HG02852 (cell line): ENCODE data around the gene CHMP1B.
A peak's percentile ranks its signal among the peaks of the same experiment; 100 is the strongest.
"Not testable (repeated sequence)": the region's sequence is repeated elsewhere in the genome, so short reads cannot be mapped to it uniquely, and the experiment has no call there.

Source experiments
- ATAC-seq: cut with Tn5 transposase; IDR thresholded peaks from one replicate; pipeline ENCODE4 v1.9.1; 2021; ENCODE audit warnings: mild to moderate bottlenecking, moderate library complexity; ENCODE audit not compliant: unreplicated experiment

Gene CHMP1B

DNA sequence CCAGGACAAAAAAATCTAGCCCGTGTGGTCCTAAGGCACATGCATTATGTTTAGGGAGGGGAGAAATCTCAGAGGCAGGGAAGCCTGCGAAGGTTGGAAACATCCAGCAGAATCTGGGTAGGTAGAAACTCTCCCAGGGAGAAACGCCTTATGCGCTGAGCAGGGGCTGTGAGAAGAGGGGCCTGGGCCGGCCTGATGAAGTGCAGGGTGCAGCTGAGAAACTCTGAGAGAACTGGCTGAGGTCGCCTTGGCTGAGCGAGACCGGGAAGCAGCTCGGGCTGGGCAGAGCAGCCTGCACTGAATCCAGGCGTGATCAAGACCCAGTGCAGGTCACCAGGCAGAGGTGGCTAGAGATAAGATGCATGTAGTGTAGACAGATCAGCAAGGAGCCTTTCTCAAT, 15.1 kb downstream of the CHMP1B start:
- no peak for ATAC-seq

DNA sequence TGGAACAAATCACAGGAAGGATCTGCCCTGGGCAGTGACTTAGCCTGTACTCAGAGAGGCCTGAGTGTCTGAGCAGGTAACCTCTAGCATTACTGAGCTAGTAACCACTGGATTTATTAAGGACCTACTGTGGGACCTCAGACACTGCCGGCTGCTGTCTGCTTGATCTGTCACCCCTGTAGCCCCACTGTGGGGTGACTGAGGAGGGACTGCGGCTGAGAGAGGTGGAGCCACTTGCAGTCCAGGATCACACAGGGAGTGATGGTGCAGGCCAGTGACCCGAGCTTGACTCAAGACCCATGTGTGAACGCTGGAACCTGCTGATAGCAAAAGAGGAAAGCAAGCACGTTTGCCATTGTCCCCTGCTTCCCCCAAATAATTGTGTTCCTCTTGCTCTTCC, 15.6 kb downstream of the CHMP1B start:
- ATAC-seq = no peak

DNA sequence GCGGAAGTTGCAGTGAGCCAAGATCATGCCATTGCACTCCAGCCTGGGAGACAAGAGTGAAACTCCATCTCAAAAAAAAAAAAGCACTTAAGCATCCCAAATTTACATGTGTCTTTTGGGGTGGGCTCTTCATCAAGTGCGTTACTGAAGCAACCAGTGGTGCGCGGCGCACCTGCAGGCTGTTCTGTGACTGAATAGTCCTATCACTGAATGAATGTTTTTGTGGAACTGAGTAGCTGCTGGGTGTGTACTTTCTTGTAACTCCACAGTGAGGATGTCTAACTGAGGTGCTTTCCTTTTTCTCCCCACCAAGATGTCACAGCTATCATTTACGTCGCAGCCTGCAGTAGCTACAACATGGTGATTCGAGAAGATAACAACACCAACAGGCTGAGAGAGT, 17.0 kb downstream of the CHMP1B start:
- no peak for ATAC-seq

DNA sequence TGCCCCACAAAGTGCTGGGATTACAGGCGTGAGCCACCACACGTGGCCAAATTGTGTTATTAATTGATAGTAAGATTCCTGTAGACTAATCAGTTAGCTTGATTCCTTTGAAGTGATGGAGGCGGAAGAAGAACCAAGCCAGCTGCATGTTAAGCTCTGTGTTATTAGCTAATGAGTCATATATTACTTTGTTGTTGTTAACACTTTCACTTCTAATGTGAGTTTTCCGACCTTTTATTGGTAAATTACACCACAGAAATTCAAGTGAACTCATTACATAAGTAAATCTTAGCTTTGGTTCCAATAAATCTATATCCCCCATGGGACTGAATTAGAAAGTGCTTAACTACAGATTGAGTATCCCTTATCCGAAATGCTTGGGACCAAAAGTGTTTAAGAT, 20.3 kb downstream of the CHMP1B start:
- no peak for ATAC-seq

DNA sequence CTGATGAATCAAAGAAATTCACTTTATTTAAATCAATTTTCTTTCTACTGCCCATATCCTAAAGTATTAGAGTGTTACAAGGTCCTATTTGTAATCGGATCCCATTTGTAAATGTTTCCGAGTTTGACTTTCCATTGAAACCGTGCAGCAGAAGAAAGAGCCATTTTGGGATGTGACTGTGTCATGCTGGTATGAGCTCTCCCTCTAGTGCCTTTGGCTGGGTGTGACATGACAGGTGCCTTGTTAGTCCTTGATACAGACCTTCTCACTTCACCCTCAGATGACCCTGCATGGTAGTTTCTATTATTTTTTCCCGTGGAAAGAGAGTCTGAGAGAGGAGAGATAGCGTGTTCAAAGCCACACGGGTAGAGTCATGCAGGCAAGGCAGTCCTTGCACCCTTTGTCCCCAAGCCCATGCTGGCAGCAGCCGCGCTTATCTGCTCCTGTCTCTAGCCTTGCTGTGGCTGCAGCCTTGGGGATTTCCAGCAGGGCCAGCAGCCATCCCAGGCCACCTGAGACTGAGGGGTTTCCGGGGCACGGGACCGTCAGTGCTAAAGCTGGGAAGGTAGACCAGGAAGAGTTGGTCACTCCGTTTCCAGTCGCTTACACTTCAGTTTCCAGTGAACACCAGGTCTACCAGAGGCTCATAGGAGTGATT, 21.4 kb downstream of the CHMP1B start:
- no peak for ATAC-seq

DNA sequence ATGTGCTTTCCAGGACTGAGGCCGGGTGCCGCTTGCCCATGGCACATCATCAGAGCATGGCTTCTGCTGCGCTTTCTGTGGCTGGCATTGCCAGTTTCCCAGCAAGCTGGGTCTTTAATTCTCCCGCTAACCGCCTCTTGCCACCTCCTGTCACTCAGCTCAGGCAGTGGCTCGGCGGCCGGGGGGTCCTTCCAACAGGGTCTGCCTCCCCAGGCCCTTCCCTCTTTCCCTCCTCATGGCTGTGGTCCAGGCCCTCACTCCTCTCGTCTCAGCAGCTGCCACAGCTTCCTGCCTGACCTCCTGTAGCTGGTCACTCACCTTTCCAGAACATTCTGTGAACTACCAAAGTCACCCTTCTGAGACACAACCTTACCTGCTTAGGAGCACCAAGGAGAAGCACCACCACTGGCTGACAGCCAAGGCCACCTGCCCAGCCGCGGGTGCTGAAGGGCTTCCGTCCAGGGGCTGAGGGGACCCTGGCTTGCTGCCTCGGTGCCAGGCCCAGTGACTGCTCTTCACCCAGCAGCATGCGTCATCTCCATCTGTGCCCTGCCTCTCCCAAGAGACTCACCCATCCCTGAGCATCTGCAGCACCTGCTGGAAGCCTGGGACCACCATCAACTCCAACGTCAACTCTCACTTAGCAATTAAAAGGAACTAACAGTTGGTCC, 22.6 kb downstream of the CHMP1B start:
- ATAC-seq = no peak

DNA sequence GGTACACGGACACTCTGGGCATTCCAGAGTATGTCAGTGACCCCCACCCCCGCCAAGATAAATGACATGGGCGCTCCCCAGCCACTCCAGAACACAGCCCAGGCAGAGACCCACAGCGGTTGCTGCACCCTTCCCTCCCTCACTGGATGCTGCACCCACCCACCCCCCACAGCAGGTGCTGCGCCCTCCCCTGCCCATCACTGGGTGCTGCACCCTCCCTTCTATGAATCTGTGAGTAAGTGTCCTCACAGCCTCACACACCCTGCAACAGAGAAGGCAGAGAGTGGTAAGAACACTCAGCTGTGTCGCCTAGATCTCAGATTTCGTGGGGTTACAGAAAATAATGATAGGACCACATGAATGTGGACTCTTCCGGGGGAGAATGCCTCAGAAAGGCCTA, 23.5 kb downstream of the CHMP1B start:
- no peak for ATAC-seq

DNA sequence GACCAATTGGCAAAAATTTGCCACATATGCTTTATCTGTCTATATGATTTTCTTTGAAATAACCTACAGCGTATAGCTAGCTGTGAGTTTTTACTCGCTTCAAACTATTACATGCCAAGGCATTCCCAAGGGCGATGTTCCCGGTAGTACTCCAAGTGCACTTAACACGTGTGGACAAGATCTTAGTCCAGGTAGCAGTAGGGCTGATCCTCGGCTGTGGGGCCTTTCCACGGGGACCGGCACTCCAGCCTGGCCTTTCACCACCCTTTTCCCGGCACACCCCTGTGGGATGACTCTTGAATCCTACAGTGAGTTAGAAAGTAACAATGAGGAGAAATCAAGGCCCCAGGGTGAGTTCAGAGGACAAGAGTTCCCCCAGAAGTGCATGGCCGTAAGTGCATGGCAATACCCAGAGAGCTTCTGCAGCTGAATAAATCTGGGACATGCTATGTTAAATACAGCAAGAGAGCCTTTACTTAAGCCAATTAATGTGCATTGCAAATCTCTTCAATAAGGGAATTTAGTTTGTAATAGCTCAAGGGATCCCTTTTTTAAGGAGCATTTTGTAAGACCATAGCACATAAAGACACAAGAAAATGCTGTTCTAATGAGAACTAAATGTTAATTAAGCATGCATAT, 26.4 kb downstream of the CHMP1B start:
- ATAC-seq = no peak

DNA sequence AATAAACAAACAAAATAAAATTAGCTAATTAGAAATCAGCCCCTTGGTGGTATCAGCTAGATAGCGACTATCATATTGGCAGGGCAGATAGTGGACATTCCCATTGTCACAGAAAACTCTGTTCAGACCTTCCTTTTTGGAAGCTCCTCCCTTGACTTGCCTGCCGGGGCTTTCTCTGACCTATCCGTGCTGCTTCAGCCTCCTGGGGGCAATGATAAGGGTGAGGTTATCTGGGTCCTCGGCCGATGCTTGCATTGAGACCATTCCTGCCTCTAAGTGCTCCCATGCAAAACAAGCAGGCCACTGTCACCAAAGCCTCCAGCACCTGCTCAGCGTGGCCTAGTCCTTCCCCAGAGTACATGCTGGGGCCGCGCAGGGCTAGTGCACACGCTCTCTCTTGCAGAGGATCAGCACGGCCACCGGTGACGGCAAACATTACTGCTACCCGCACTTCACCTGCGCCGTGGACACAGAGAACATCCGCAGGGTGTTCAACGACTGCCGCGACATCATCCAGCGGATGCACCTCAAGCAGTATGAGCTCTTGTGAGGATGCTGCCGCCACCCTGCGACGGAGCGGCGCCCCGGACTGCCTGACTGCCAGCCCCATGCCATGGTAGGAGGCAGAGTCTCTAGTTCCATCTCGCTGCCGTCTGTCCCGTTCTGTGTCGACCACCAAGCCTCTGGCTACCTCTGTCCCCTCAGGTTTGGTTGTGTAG, 29.5 kb downstream of the CHMP1B start:
- ATAC-seq = no peak

DNA sequence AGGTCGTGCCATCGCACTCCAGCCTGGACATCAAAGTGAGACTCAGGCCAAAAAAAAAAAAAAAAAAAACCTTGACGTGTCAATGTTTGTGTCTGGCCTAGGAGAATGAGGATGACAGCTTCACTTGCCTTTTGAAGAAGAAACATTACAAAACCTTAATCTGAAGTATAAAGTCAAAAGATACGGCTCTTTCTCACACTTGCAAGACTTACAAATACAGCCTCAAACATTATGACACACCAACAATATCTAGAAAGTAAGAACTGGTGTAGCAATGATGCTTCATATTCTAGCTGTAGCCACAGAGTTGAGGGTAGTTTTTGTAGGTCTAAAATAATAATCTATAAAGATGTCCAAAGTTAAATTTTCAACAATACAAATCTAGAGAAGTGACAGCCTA, 31.4 kb downstream of the CHMP1B start:
- no peak for ATAC-seq

DNA sequence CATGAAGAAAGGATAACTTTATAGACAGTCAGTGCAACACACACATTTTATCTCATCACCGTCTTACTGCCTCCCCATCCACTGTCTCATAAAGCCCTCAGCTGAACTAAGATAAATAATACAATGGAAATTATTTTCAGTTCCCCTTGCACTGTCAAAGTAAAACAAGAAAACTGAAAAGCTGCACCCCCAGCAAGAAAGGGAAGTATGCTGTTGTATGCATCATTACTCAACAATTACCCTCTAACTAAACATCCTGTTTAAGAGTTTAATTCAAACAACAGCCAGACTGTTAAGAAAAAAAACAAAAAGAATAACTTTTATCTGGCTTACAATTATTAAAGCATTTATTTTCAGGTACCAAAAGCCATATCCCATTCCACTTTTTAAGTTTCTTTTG, 31.9 kb downstream of the CHMP1B start:
- ATAC-seq = peak; percentile 76

DNA sequence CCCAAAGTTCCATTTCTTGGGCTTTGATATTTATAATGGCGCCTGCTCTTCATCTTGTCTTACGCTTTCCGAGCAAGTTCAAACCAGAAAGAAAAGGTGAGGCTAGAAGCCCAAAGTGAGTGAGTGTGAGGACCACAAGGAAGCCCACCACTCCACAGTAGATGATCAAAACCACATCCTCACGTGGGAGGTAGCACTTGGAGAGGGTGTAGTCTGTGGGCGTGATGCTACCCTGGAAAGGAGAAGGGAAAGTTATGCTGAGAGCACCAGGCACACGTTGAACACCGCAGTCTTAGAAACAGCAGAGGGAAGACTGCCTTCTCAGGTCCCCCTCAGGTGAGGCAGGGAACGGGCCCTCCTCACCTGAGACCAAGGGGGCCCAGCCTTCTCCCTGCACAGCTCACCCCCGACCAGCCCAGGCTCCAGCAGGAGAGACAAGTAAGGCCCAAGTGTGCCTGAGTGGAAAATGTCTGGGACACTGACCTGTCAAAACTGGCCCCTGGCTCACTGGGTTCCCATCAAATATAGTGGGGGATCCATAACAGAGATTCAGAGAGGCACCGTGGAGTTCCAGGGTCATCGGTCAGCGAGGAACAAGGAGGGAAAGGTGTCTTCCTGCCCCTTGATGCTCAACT, 33.3 kb downstream of the CHMP1B start:
- no peak for ATAC-seq

DNA sequence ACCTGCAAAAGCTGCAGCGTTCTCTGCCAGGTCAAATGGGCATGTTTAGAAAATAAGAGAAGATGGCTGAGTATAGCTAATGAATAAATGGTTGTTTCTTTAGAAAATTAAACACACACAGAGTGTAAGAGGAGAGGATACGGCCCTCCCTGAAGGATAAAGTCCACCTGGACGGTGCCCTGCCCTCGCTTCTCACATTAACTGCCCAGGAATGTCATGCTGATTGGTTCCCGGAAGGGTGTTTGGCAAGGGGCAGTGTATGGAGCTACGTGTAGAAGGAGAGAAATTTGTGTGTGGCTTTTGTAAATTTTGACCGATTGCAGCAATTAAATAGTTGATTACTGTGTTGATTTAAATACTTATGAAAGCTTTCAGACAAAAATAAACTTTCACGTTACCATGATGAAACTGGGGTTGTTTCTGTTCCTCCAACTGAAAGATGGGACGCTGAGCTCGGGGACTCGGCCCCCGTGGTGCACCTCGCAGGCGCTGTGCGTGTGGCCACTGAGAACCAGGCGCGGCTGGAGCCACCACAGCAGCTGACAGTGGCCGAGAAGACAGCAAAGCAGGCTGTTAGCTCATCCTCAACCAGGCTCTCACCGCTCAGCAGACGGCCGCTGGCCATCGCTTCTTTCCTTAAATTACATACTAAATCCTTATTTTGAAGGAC, 34.2 kb downstream of the CHMP1B start:
- ATAC-seq = no peak

DNA sequence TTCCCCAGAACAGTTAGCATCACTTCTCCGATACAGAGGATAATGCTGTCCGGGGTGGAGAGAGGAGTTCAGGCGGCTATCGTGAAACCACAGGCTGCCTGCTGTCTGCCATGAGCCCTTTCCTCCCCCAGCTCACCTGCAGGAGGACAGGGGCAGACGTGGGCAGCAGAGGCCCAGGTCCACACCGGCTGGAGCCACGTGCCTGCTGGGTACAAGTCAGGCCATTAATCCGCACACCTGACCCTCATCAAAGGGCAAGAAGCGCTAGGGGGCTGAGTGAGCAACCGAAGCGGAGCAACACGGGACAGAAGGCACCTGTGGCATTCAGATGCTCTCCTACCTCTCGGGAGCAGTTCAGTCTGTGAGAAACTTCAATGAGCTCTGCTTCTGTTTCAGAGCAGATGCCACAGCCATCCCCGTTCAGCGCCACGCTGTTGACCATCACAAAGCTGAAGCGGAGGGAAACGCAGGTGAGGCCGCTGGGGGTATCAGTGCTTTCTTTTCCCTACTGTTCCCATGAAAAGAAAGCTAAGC, 35.4 kb downstream of the CHMP1B start:
- no peak for ATAC-seq

DNA sequence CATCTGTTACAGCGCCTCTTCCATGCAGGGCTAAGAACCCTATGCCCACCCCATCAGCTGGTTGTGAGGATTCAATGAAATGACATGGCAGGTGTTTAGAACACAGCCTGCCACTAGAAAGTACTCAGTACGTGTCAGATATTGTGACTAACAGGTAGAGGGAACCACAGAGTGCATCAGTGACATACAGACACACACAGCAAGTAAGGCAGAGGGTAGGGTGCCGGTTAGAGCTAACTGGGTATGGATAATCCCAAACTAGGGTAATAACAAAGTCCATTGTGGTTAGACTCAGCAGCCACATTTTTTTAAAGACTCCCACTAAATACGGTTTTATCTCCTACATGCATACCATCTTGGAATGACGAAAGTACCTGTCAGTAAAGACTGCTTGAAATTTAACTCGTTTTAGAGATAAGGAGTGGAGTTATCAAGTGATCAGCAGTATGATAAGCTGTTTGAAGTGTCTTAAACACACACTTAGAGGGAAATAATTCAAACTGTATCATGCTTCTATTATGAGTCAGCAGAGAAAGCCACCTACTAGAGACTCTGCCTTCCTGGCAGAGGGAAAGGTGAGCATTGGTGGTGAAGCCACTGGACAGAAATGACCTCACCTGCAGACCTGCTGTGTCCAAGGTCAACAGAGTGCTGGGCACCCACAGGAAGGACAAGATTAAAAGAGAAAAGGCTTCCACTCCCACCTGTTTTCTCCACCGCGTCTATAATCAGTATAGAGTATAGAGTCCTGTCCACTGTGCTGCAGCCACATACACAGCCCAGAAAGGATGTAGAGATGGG, 36.3 kb downstream of the CHMP1B start:
- no peak for ATAC-seq

DNA sequence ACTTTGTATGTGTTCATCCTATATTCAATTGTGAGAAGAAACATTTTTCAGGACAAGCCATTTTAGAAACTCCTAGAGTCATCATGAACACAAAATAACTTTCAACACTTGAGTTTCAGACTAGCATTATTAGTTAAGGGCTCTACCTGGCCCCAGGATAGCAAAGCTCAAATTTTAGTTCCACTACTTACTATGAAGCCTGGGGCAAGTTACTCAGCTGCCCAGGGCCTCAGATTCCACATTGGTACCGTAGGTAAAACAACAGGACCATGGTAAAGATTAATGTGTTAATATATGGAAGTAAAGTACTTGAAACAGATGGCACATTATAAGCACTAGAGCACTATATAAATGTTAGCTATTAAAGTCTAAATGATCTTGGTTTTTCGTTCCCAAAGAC, 37.5 kb downstream of the CHMP1B start:
- ATAC-seq = no peak

DNA sequence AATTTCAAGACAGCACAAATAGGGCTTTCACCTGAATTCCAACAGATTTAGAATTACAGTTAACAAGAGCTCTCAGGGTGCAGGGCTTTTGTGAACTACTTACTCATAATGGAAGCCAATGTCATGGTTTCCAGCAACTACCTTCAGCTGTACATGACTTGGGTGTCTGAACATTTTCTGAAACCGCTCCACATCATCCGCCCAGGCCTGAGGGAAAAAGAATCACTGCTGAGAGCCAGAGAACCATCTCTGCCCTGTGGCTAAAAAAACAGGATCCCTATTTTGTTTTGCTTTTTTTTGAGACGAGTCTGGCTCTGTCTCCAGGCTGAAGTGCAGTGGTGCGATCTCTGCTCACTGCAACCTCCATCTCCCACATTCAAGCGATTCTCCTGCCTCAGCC, 38.1 kb downstream of the CHMP1B start:
- no peak for ATAC-seq

DNA sequence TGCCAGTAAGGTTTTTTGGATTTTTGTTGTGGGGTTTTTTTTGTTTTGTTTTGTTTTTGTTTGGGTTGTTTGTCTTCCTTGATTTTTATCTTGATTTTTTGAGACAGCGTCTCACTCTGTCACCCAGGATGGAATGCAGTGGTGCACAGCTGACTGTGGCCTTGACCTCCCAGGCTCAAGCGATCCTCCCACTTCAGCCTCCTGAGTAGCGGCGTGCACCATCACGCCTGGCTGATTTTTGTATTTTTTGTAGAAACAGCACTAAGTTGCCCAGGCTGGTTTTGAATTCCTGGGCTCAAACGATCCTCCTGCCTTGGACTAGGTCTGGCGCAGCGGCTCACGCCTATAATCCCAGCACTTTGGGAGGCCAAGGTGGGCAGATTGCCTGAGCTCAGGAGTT, 40.5 kb downstream of the CHMP1B start:
- no peak for ATAC-seq

DNA sequence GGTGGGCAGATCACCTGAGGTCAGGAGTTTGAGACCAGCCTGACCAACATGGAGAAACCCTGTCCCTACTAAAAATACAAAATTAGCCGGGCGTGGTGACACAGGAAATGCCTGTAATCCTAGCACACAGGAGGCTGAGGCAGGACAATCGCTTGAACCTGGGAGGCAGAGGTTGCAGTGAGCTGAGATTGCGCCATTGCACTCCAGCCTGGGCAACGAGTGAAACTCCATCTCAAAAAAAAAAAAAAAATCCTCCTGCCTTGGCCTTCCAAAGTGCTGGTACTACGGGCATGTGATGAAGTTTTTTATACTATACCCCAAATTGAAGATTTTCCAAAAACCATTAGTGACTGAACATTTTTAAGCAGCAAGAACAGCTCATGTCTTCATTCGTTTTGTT, 41.2 kb downstream of the CHMP1B start:
- not testable (repeated sequence) for ATAC-seq

DNA sequence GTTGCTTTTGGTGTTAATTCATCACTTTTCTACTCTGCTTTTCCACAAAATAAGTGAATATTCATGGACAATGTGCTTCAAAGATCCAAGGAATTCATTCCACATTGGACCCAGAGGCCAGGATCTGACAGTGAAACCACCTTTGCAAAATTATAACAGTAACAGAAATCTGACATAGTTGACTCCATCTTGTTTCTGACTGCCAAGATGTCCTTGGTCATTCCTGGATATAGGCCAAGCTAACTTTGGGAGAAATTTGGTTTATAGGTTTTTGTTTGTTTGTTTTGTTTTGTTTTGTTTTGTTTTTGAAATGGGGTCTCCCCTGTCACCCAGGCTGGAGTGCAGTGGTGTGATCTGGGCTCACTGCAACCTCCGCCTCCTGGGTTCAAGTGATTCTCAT, 46.6 kb downstream of the CHMP1B start:
- ATAC-seq = no peak
